ENCODE data around the gene SLC30A9. TPM values are rescaled to one million over a fixed set of nuclear protein-coding genes. Genes with fewer than 3 reads are reported as not detected.
A peak's percentile ranks its signal among the peaks of the same experiment; 100 is the strongest.

The SLC30A9 gene
- total RNA-seq, 1 experiment from 2014 or later: 32.4 TPM

GRCh38 chr4:42048394-42048793 is 58.1 kb downstream of the SLC30A9 start:
- ChIA-PET CTCF (no interaction called here), POLR2A (no interaction called here)
- DNase-seq (ENCODE audit: low read depth, low spot score): peak; percentile 67
- in situ Hi-C loops (cut with HindIII; ENCODE audit: low pct_unique_long_range_greater_than_20kb, low sequenced_read_pairs) (no loop called here), intact Hi-C loops (cut with micrococcal nuclease; ENCODE audit: unreplicated experiment) (no loop called here)
- peak; percentile 94 for ATAC-seq
- no peaks in the 10 kb centered on the region for H3K36me3 ChIP-seq (ENCODE audit: control insufficient read depth, insufficient read depth, low read length)
- H3K27ac ChIP-seq (ENCODE audit: low read length): no peak overlapping the region
- H3K27me3 ChIP-seq (ENCODE audit: control insufficient read depth, insufficient read depth, low read length): no peaks in the 10 kb centered on the region
- no TSS peak for BruUV-seq (replicated peaks)
- H3K4me1 ChIP-seq (ENCODE audit: control insufficient read depth, insufficient read depth, low read length): no peaks in the 10 kb centered on the region; the same call in 1 of the 2 replicates
- no peaks in the 10 kb centered on the region for H3K9me3 ChIP-seq (ENCODE audit: control insufficient read depth, insufficient read depth, low read depth, low read length)
- no peak overlapping the region for H3K4me3 ChIP-seq (ENCODE audit: low read depth in 2 of 2, low read length in 2 of 2)
- TF ChIP-seq TCF7L2 (IDR thresholded peaks at IDR 0.05; ENCODE audit: low read depth, low read length) (no peak), REST (IDR thresholded peaks at IDR 0.05; ENCODE audit: insufficient read depth in 1 of 2, low read depth in 2 of 2, low read length in 1 of 2) (no peak), POLR2AphosphoS5 (IDR thresholded peaks at IDR 0.05; ENCODE audit: low read depth, low read length) (no peak), CTCF (IDR thresholded peaks at IDR 0.05) (no peak), SIN3A (IDR thresholded peaks at IDR 0.05; ENCODE audit: borderline replicate concordance, insufficient read depth, low read depth, low read length) (no peak)

- H3K36me3 ChIP-seq (ENCODE audit: control insufficient read depth, insufficient read depth, low read length): no peaks in the 10 kb centered on the region
- intact Hi-C loops (cut with micrococcal nuclease; ENCODE audit: unreplicated experiment) (no loop called here), in situ Hi-C loops (cut with HindIII; ENCODE audit: low pct_unique_long_range_greater_than_20kb, low sequenced_read_pairs) (no loop called here)
- ChIA-PET POLR2A (interaction anchor here (0.5 kb wide), 1 partner anchor 26 kb away, joined by 6 read pairs; no protein-coding TSS in a partner anchor), CTCF (no interaction called here)
- no TSS peak for BruUV-seq (replicated peaks)
- H3K27ac ChIP-seq (ENCODE audit: low read length): no peak overlapping the region
- H3K27me3 ChIP-seq (ENCODE audit: control insufficient read depth, insufficient read depth, low read length): no peaks in the 10 kb centered on the region
- no peak for DNase-seq (ENCODE audit: low read depth, low spot score)
- TF ChIP-seq SIN3A (IDR thresholded peaks at IDR 0.05; ENCODE audit: borderline replicate concordance, insufficient read depth, low read depth, low read length) (no peak), CTCF (IDR thresholded peaks at IDR 0.05) (peak; percentile 7; the same call in 1 of the 2 replicates)
- H3K4me1 ChIP-seq (ENCODE audit: control insufficient read depth, insufficient read depth, low read length): no peaks in the 10 kb centered on the region; the same call in 1 of the 2 replicates
- ATAC-seq: no peak
- no peaks in the 10 kb centered on the region for H3K9me3 ChIP-seq (ENCODE audit: control insufficient read depth, insufficient read depth, low read depth, low read length)
- H3K4me3 ChIP-seq (ENCODE audit: low read depth in 2 of 2, low read length in 2 of 2): no peak overlapping the region
Observed at GRCh38 chr4:42050516-42051249, 60.4 kb downstream of the SLC30A9 start.
